H9 (cell line): Measurements from ENCODE around the gene ASPRV1. TPM values are rescaled to one million over a fixed set of nuclear protein-coding genes. Genes with fewer than 3 reads are reported as not detected.

Experiments
- DNase-seq: peaks from one replicate; pipeline ENCODE4 v3.0.0-alpha.2; 2017
- H2AFZ ChIP-seq: one replicate; pipeline ENCODE4 v1.6.1; 2013; ENCODE audit warnings: mild to moderate bottlenecking, low read length, control low read depth, moderate library complexity
- H2AK5ac ChIP-seq: 2 replicates; pipeline ENCODE4 v1.6.1; 2013; ENCODE audit warnings: low read length, control low read depth, mixed read lengths; ENCODE audit not compliant: insufficient read length
- H2BK120ac ChIP-seq: one replicate; pipeline ENCODE4 v1.6.1; 2013; ENCODE audit warnings: low read depth, mild to moderate bottlenecking, low read length, control low read depth, inconsistent platforms; ENCODE audit not compliant: poor library complexity, severe bottlenecking
- H2BK12ac ChIP-seq: 2 replicates; pipeline ENCODE4 v1.6.1; 2013; ENCODE audit warnings: low read length, control low read depth, mixed read lengths, low read depth; ENCODE audit not compliant: insufficient read length
- H2BK15ac ChIP-seq: 2 replicates; pipeline ENCODE4 v1.6.1; 2013; ENCODE audit warnings: low read depth, low read length, control low read depth
- H2BK20ac ChIP-seq: one replicate; pipeline ENCODE4 v1.6.1; 2013; ENCODE audit warnings: low read depth, mild to moderate bottlenecking, low read length, control low read depth, inconsistent platforms; ENCODE audit not compliant: poor library complexity, severe bottlenecking
- H2BK5ac ChIP-seq: 2 replicates; pipeline ENCODE4 v1.6.1; 2013; ENCODE audit warnings: low read length, control low read depth, mixed read lengths; ENCODE audit not compliant: insufficient read length
- H3K14ac ChIP-seq: 2 replicates; pipeline ENCODE4 v1.6.1; 2013; ENCODE audit warnings: low read length, control low read depth; ENCODE audit not compliant: insufficient read depth
- H3K18ac ChIP-seq: 2 replicates; pipeline ENCODE4 v1.6.1; 2013; ENCODE audit warnings: low read depth, mild to moderate bottlenecking, mixed read lengths, low read length, control low read depth; ENCODE audit not compliant: insufficient read length
- H3K23ac ChIP-seq: 2 replicates; pipeline ENCODE4 v1.6.1; 2013; ENCODE audit warnings: low read length, control low read depth, mixed read lengths, low read depth; ENCODE audit not compliant: insufficient read length
- H3K23me2 ChIP-seq: 2 replicates; pipeline ENCODE4 v1.6.1; 2013; ENCODE audit warnings: low read depth, mild to moderate bottlenecking, mixed read lengths, low read length, control low read depth; ENCODE audit not compliant: insufficient read length, poor library complexity, severe bottlenecking
- H3K27ac ChIP-seq: 2 replicates; pipeline ENCODE4 v1.5.1; 2013; ENCODE audit warnings: low read length, control low read depth, mixed read lengths, low read depth; ENCODE audit not compliant: insufficient read length
- H3K27me3 ChIP-seq: 2 replicates; pipeline ENCODE4 v1.6.1; 2013; ENCODE audit warnings: low read length, control low read depth, inconsistent platforms; ENCODE audit not compliant: insufficient read depth
- H3K4ac ChIP-seq: 2 replicates; pipeline ENCODE4 v1.6.1; 2013; ENCODE audit warnings: low read depth, mild to moderate bottlenecking, control low read depth, inconsistent platforms, low read length, moderate library complexity
- H3K4me1 ChIP-seq: 2 replicates; pipeline ENCODE4 v1.6.1; 2013; ENCODE audit warnings: low read length, control low read depth, inconsistent platforms; ENCODE audit not compliant: insufficient read depth
- H3K4me2 ChIP-seq: 2 replicates; pipeline ENCODE4 v1.6.1; 2013; ENCODE audit warnings: low read length, control low read depth, mixed read lengths; ENCODE audit not compliant: insufficient read length, insufficient read depth
- H3K56ac ChIP-seq: 2 replicates; pipeline ENCODE4 v1.6.1; 2013; ENCODE audit warnings: low read depth, mild to moderate bottlenecking, mixed read lengths, low read length, control low read depth; ENCODE audit not compliant: insufficient read length
- H3K79me1 ChIP-seq: 2 replicates; pipeline ENCODE4 v1.6.1; 2013; ENCODE audit warnings: low read depth, mild to moderate bottlenecking, moderate library complexity, low read length, control low read depth, inconsistent platforms; ENCODE audit not compliant: insufficient read depth, poor library complexity, severe bottlenecking
- H3K79me2 ChIP-seq: 2 replicates; pipeline ENCODE4 v1.6.1; 2013; ENCODE audit warnings: low read length, control low read depth, inconsistent platforms; ENCODE audit not compliant: insufficient read depth
- H3K9ac ChIP-seq: 2 replicates; pipeline ENCODE4 v1.6.1; 2013; ENCODE audit warnings: low read length, control low read depth, mixed read lengths; ENCODE audit not compliant: insufficient read length; ENCODE audit errors: extremely low read depth
- H3K9me3 ChIP-seq: one replicate; pipeline ENCODE4 v1.6.1; 2013; ENCODE audit warnings: low read depth, low read length, inconsistent platforms; ENCODE audit not compliant: control insufficient read depth
- H3T11ph ChIP-seq: one replicate; pipeline ENCODE4 v1.6.1; 2013; ENCODE audit warnings: mild to moderate bottlenecking, low read length, control low read depth, inconsistent platforms
- H4K20me1 ChIP-seq: one replicate; pipeline ENCODE4 v1.6.1; 2013; ENCODE audit not compliant: control insufficient read depth, insufficient read length, insufficient read depth
- H4K5ac ChIP-seq: 2 replicates; pipeline ENCODE4 v1.6.1; 2013; ENCODE audit warnings: low read depth, mild to moderate bottlenecking, mixed read lengths, low read length, control low read depth; ENCODE audit not compliant: insufficient read length
- H4K8ac ChIP-seq: replicated peaks from 2 replicates; pipeline ENCODE4 v1.6.1; 2013; ENCODE audit warnings: low read length, control low read depth, mixed read lengths, low read depth; ENCODE audit not compliant: insufficient read length
- H4K91ac ChIP-seq: 2 replicates; pipeline ENCODE4 v1.6.1; 2013; ENCODE audit warnings: low read depth, mild to moderate bottlenecking, moderate library complexity, mixed read lengths, low read length, control low read depth; ENCODE audit not compliant: insufficient read length
- H3K27ac Mint-ChIP-seq, 3 experiments: 2 replicates in 2 of 3; 3 replicates in 1 of 3; pipeline ENCODE4 v1.8.0; 2020 to 2021; ENCODE audit warnings: mixed read lengths in 3 of 3, mild to moderate bottlenecking in 1 of 3, moderate library complexity in 1 of 3
- H3K27me3 Mint-ChIP-seq: 2 replicates; pipeline ENCODE4 v1.8.0; 2021; ENCODE audit warnings: low read depth, mild to moderate bottlenecking, moderate library complexity, mixed read lengths
- H3K36me3 Mint-ChIP-seq, 3 experiments: 2 replicates in 2 of 3; 3 replicates in 1 of 3; pipeline ENCODE4 v1.8.0; 2020 to 2021; ENCODE audit warnings: low read depth in 3 of 3, mixed read lengths in 3 of 3; ENCODE audit not compliant: insufficient read depth in 1 of 3
- H3K4me1 Mint-ChIP-seq, 2 experiments: 2 replicates each; pipeline ENCODE4 v1.8.0; 2020; ENCODE audit warnings: mixed read lengths in 2 of 2
- H3K4me3 Mint-ChIP-seq, 2 experiments: 2 replicates in 1 of 2; 3 replicates in 1 of 2; pipeline ENCODE4 v1.8.0; 2020 to 2021; ENCODE audit warnings: mild to moderate bottlenecking in 2 of 2, mixed read lengths in 2 of 2, moderate library complexity in 1 of 2
- H3K9me3 Mint-ChIP-seq, 2 experiments: 2 replicates in 1 of 2; 3 replicates in 1 of 2; pipeline ENCODE4 v1.8.0; 2020; ENCODE audit warnings: mild to moderate bottlenecking in 2 of 2, mixed read lengths in 2 of 2, moderate library complexity in 1 of 2
- CTCF ChIP-seq: fragments of 200-600 bp; sonication (generic); conservative IDR thresholded peaks from 3 replicates; pipeline ENCODE4 v1.8.0; 2021; ENCODE audit warnings: antibody characterized with exemption, mild to moderate bottlenecking
- WGBS: extraction: QIAGEN DNeasy Blood & Tissue Kit; methylation state at CpG from one replicate; pipeline ENCODE4 v1.1.7; 2013; ENCODE audit warnings: missing lambda C conversion rate, low lambda C conversion rate, mixed read lengths; ENCODE audit not compliant: insufficient read length; ENCODE audit errors: extremely low coverage; 5-methylcytosine and 5-hydroxymethylcytosine counted together
- total RNA-seq: library from RNA; stranded (reverse); gene quantifications from 2 replicates; pipeline ENCODE4 v1.2.1, GENCODE V29; 2021

The ASPRV1 gene
- total RNA-seq, 1 experiment from 2014 or later = 0.57 TPM

GRCh38 chr2:69994166-69994565 lies 32.7 kb upstream of the ASPRV1 start:
- Histone ChIP-seq H3K9ac (no peak overlapping the region), H3K4ac (no peak overlapping the region), H2BK120ac (no peak overlapping the region), H4K8ac (no peak overlapping the region), H2BK20ac (no peak overlapping the region), H2AFZ (no peak overlapping the region), H3K56ac (no peak overlapping the region), H3K79me1 (no peaks in the 10 kb centered on the region), H3K27ac (no peak overlapping the region), H3K14ac (no peak overlapping the region), H3K18ac (no peak overlapping the region), H2BK5ac (no peak overlapping the region), H4K5ac (no peak overlapping the region), H3K4me2 (no peak overlapping the region), H3K79me2 (no peaks in the 10 kb centered on the region), H3T11ph (no peak overlapping the region), H3K23ac (no peak overlapping the region), H2AK5ac (no peak overlapping the region), H3K23me2 (no peaks in the 10 kb centered on the region), H4K91ac (no peak overlapping the region), H3K4me1 (0 out of 2 replicates have a peak, but pooled peaks cover 4% of the 10 kb centered on the region), H3K27me3 (no peaks in the 10 kb centered on the region), H2BK15ac (no peak overlapping the region), H3K9me3 (no peaks in the 10 kb centered on the region), H2BK12ac (no peak overlapping the region), H4K20me1 (no peaks in the 10 kb centered on the region)
- no peaks in the 10 kb centered on the region for H3K27me3 Mint-ChIP-seq
- peaks cover 1 to 5% (median 4%) of the 10 kb centered on the region in 3 experiments; a peak in 4 of 7 replicates for H3K36me3 Mint-ChIP-seq
- DNase-seq = no peak
- no peaks in the 10 kb centered on the region for H3K9me3 Mint-ChIP-seq
- H3K27ac Mint-ChIP-seq = peak overlapping the region in 1 of 3 experiments; percentile 46; a peak in 2 of 7 replicates
- TF ChIP-seq CTCF = no peak
- H3K4me3 Mint-ChIP-seq = no peak overlapping the region
- peaks cover 23% of the 10 kb centered on the region in 2 experiments for H3K4me1 Mint-ChIP-seq
- no CpG with 5 or more reads among the region's 6 CpGs for WGBS
